GM23338 (cell line): Measurements from ENCODE around the gene C5orf58. TPM values are rescaled to one million over a fixed set of nuclear protein-coding genes. Genes with fewer than 3 reads are reported as not detected.

ENCODE experiments used
- ETS1 ChIP-seq: IDR thresholded peaks from 2 replicates; pipeline ENCODE4 v1.6.1; 2016; ENCODE audit warnings: antibody characterized with exemption
- EZH2phosphoT487 ChIP-seq: fragments of 200-600 bp; sonication (generic); IDR thresholded peaks from one replicate; pipeline ENCODE4 v1.8.1; 2018; ENCODE audit warnings: antibody characterized with exemption; ENCODE audit not compliant: unreplicated experiment
- POLR2AphosphoS5 ChIP-seq: IDR thresholded peaks from 2 replicates; pipeline ENCODE4 v1.6.1; 2016; ENCODE audit warnings: antibody characterized with exemption, low read depth
- REST ChIP-seq: IDR thresholded peaks from one replicate; pipeline ENCODE4 v1.6.1; 2018; ENCODE audit warnings: antibody characterized with exemption; ENCODE audit not compliant: unreplicated experiment
- ZNF114 ChIP-seq: fragments of 250-450 bp; sonication (Bioruptor Pico); IDR thresholded peaks from 2 replicates; pipeline ENCODE4 v1.5.0; 2020; ENCODE audit warnings: mild to moderate bottlenecking, moderate library complexity
- ZNF331 ChIP-seq: fragments of 250-450 bp; sonication (Bioruptor Pico); IDR thresholded peaks from 2 replicates; pipeline ENCODE4 v1.5.0; 2020; ENCODE audit warnings: low read depth, mild to moderate bottlenecking, moderate library complexity
- ZNF462 ChIP-seq: fragments of 250-450 bp; sonication (Bioruptor Pico); IDR thresholded peaks from 2 replicates; pipeline ENCODE4 v1.5.0; 2020; ENCODE audit warnings: mild to moderate bottlenecking, moderate library complexity
- polyA plus RNA-seq: library from polyadenylated mRNA; unstranded; fragments of >200 nt; fragmentation: Nextera tagmentation; extraction: Ambion mirVana; gene quantifications from 2 replicates; pipeline ENCODE4 v1.2.1, GENCODE V29; 2016
- total RNA-seq: library from RNA; depleted of rRNA; stranded (reverse); fragments of >200 nt; shearing (Covaris generic); gene quantifications from 2 replicates; pipeline ENCODE4 v1.2.3, GENCODE V29; 2014

Gene C5orf58
- total and polyA plus RNA-seq, 2 experiments from 2014 or later: 1.0 to 9.1 TPM

GRCh38 chr5:170246126-170246870 lies 13.5 kb downstream of the C5orf58 start (continued):
- no peak for TF ChIP-seq ZNF462 (CRISPR knock-in tag)
- no peak for TF ChIP-seq ZNF114
- no peak for TF ChIP-seq POLR2AphosphoS5
- TF ChIP-seq ZNF331 (CRISPR knock-in tag): no peak
- no peak for TF ChIP-seq ETS1
- TF ChIP-seq REST: no peak
- TF ChIP-seq EZH2phosphoT487: no peak
